Prostate gland (tissue), 2 donors: ENCODE data around the gene KRT7. TPM values are rescaled to one million over a fixed set of nuclear protein-coding genes. Genes with fewer than 3 reads are reported as not detected.

ENCODE experiments used
- DNase-seq: peaks from one replicate; pipeline ENCODE4 v3.0.0-alpha.2; 2019; ENCODE audit warnings: low spot score
- H3K27ac ChIP-seq, 2 donors: fragments of 200-600 bp; sonication (generic); 2 replicates each; pipeline ENCODE4 v1.5.1; 2017 to 2019
- H3K27me3 ChIP-seq: fragments of 200-600 bp; sonication (generic); replicated peaks from 2 replicates; pipeline ENCODE4 v1.5.1; 2019; ENCODE audit not compliant: insufficient read depth
- H3K36me3 ChIP-seq, 2 donors: fragments of 200-600 bp; sonication (generic); 1 replicate in 1 of 2; 2 replicates in 1 of 2; pipeline versions ENCODE4 v1.5.1 to v1.8.1; 2017 to 2019
- H3K4me1 ChIP-seq: fragments of 200-600 bp; sonication (generic); replicated peaks from 2 replicates; pipeline ENCODE4 v1.5.1; 2019
- H3K4me3 ChIP-seq, 2 donors: fragments of 200-600 bp; sonication (generic); 2 replicates each; pipeline ENCODE4 v1.5.1; 2017 to 2019
- H3K9me3 ChIP-seq: fragments of 200-600 bp; sonication (generic); 2 replicates; pipeline ENCODE4 v1.5.1; 2017
- CTCF ChIP-seq, 4 experiments: fragments of 200-600 bp in 2 of 4; fragments of 450-650 bp in 2 of 4; sonication (generic) in 2 of 4; IDR thresholded peaks; 1 replicate in 3 of 4; 2 replicates in 1 of 4; pipeline ENCODE4 v1.5.1; 2016 to 2019; ENCODE audit warnings: antibody characterized with exemption in 4 of 4, mild to moderate bottlenecking in 2 of 4, moderate library complexity in 2 of 4
- POLR2A ChIP-seq: fragments of 450-650 bp; IDR thresholded peaks from one replicate; pipeline ENCODE4 v1.6.1; 2016; ENCODE audit warnings: antibody characterized with exemption, mild to moderate bottlenecking
- POLR2AphosphoS5 ChIP-seq: sonication (generic); formaldehyde crosslinking; IDR thresholded peaks from one replicate; pipeline ENCODE4 v1.6.1; 2017; ENCODE audit warnings: antibody characterized with exemption
- WGBS: methylation state at CpG from one replicate; pipeline ENCODE4 v1.1.5; 2018; 5-methylcytosine and 5-hydroxymethylcytosine counted together
- intact Hi-C: fragments of 100-400 bp; cut with DNase I; formaldehyde crosslinking; loops from one replicate; pipeline ENCODE4 v1.14.2; 2022
- total RNA-seq, 2 donors: library from RNA; depleted of rRNA; stranded (reverse); fragments of >200 nt; gene quantifications; one replicate each; pipeline ENCODE4 v1.1.0, GENCODE V29; 2016

The KRT7 gene
- total RNA-seq, 2 donors from 2014 or later, result 53.1 to 151 TPM

- no peaks in the 10 kb centered on the region for H3K4me1 ChIP-seq
- no peaks in the 10 kb centered on the region for H3K27me3 ChIP-seq
- no peak for DNase-seq
- no peaks in the 10 kb centered on the region for H3K36me3 ChIP-seq
- WGBS, result 62% methylated on average over 2 of the region's 2 CpGs
- intact Hi-C loops, result no loop called here
- no peaks in the 10 kb centered on the region for H3K9me3 ChIP-seq
- H3K4me3 ChIP-seq, result no peak overlapping the region
- TF ChIP-seq POLR2AphosphoS5, result no peak
- TF ChIP-seq CTCF (IDR thresholded peaks at IDR 0.05), result no peak
- no peak for TF ChIP-seq POLR2A
- no peak overlapping the region for H3K27ac ChIP-seq
Measured at GRCh38 chr12:52264435-52264825, 31.4 kb downstream of the KRT7 start.

GRCh38 chr12:52266514-52266913 is 33.5 kb downstream of the KRT7 start:
- Histone ChIP-seq H3K27ac (no peak overlapping the region), H3K27me3 (no peaks in the 10 kb centered on the region), H3K9me3 (no peaks in the 10 kb centered on the region), H3K4me1 (no peaks in the 10 kb centered on the region), H3K4me3 (no peak overlapping the region), H3K36me3 (no peaks in the 10 kb centered on the region)
- 100% methylated on average over 2 of the region's 2 CpGs for WGBS
- no peak for DNase-seq
- intact Hi-C loops, result no loop called here
- TF ChIP-seq POLR2A, result no peak
- TF ChIP-seq CTCF (IDR thresholded peaks at IDR 0.05), result no peak
- TF ChIP-seq POLR2AphosphoS5, result no peak

- no peak for TF ChIP-seq POLR2A
- TF ChIP-seq POLR2AphosphoS5, result no peak
- TF ChIP-seq CTCF (IDR thresholded peaks at IDR 0.05), result no peak
- Histone ChIP-seq H3K27me3 (no peaks in the 10 kb centered on the region), H3K9me3 (no peaks in the 10 kb centered on the region), H3K36me3 (no peaks in the 10 kb centered on the region), H3K27ac (no peak overlapping the region), H3K4me1 (no peaks in the 10 kb centered on the region), H3K4me3 (no peak overlapping the region)
- 98% methylated on average over 3 of the region's 3 CpGs for WGBS
- intact Hi-C loops, result no loop called here
- DNase-seq, result no peak
Measured at GRCh38 chr12:52267266-52267665, 34.2 kb downstream of the KRT7 start.

- DNase-seq, result no peak
- H3K27me3 ChIP-seq, result no peaks in the 10 kb centered on the region
- no peak overlapping the region for H3K27ac ChIP-seq
- TF ChIP-seq CTCF (IDR thresholded peaks at IDR 0.05) (no peak), POLR2A (no peak), POLR2AphosphoS5 (no peak)
- no peaks in the 10 kb centered on the region for H3K36me3 ChIP-seq
- intact Hi-C loops, result no loop called here
- no peak overlapping the region for H3K4me3 ChIP-seq
- 76% methylated on average over 3 of the region's 3 CpGs for WGBS
- H3K9me3 ChIP-seq, result no peaks in the 10 kb centered on the region
- H3K4me1 ChIP-seq, result no peaks in the 10 kb centered on the region
Measured at GRCh38 chr12:52267699-52268098, 34.7 kb downstream of the KRT7 start.

GRCh38 chr12:52268212-52268611 is 35.2 kb downstream of the KRT7 start:
- Histone ChIP-seq H3K9me3 (no peaks in the 10 kb centered on the region), H3K27ac (no peak overlapping the region), H3K27me3 (no peaks in the 10 kb centered on the region), H3K36me3 (no peaks in the 10 kb centered on the region), H3K4me1 (no peaks in the 10 kb centered on the region), H3K4me3 (no peak overlapping the region)
- 76% methylated on average over 2 of the region's 2 CpGs for WGBS
- TF ChIP-seq POLR2AphosphoS5 (no peak), CTCF (IDR thresholded peaks at IDR 0.05) (no peak), POLR2A (no peak)
- intact Hi-C loops, result no loop called here
- DNase-seq, result no peak
